Ovary (tissue), 9 donors: ENCODE data around the gene RFX8. TPM values are rescaled to one million over a fixed set of nuclear protein-coding genes. Genes with fewer than 3 reads are reported as not detected.

Experiments used
- DNase-seq, 5 donors: peaks; one replicate each; pipeline ENCODE4 v3.0.0-alpha.2; 2019 to 2020
- H3K27ac ChIP-seq, 2 donors: fragments of 200-600 bp; one replicate each; pipeline versions ENCODE4 v1.5.1 to v1.8.0; 2019 to 2022
- H3K27me3 ChIP-seq: fragments of 200-600 bp; one replicate; pipeline ENCODE4 v1.8.0; 2022
- H3K36me3 ChIP-seq: fragments of 200-600 bp; sonication (generic); one replicate; pipeline ENCODE4 v1.5.1; 2019
- H3K4me1 ChIP-seq: one replicate; pipeline ENCODE4 v1.8.1; 2013; ENCODE audit warnings: mild to moderate bottlenecking, moderate library complexity; ENCODE audit not compliant: insufficient read depth
- H3K4me3 ChIP-seq: fragments of 200-600 bp; sonication (generic); one replicate; pipeline ENCODE4 v1.5.1; 2017
- H3K9me3 ChIP-seq, 2 donors: fragments of 200-600 bp in 1 of 2; sonication (generic) in 1 of 2; one replicate each; pipeline versions ENCODE4 v1.5.1 to v1.8.1; 2013 to 2019; ENCODE audit warnings: mild to moderate bottlenecking in 1 of 2, moderate library complexity in 1 of 2
- CTCF ChIP-seq, 3 donors: fragments of 450-650 bp in 2 of 3; fragments of 200-600 bp in 1 of 3; IDR thresholded peaks; one replicate each; pipeline versions ENCODE4 v1.5.1 to v1.8.0; 2016 to 2022; ENCODE audit warnings: antibody characterized with exemption in 3 of 3, mild to moderate bottlenecking in 1 of 3
- EP300 ChIP-seq: sonication (generic); formaldehyde crosslinking; IDR thresholded peaks from one replicate; pipeline ENCODE4 v1.6.1; 2017; ENCODE audit warnings: antibody characterized with exemption
- POLR2A ChIP-seq: fragments of 450-650 bp; IDR thresholded peaks from one replicate; pipeline ENCODE4 v1.6.1; 2017; ENCODE audit warnings: antibody characterized with exemption, mild to moderate bottlenecking, moderate library complexity
- WGBS, 3 donors: extraction: QIAGEN DNeasy Blood & Tissue Kit in 1 of 3; methylation state at CpG; one replicate each; pipeline versions ENCODE4 v1.1.5 to v1.1.7; 2013 to 2017; 5-methylcytosine and 5-hydroxymethylcytosine counted together
- intact Hi-C, 4 donors: fragments of 100-400 bp; cut with DNase I; formaldehyde crosslinking; loops; one replicate each; pipeline versions ENCODE4 v1.11.0 to v1.15.1; 2022 to 2023
- polyA plus RNA-seq, 2 donors: library from polyadenylated mRNA; stranded (reverse); fragments of 200-250 nt in 1 of 2; fragments of 350-450 nt in 1 of 2; fragmentation: Illumina TruSeq in 1 of 2; extraction: RNeasy Lipid Tissue Mini Kit (QIAGEN cat#74804) in 1 of 2; gene quantifications; one replicate each; pipeline ENCODE4 v1.2.3, GENCODE V29; 2013 to 2014
- total RNA-seq, 7 donors: library from RNA; depleted of rRNA in 2 of 7; stranded (reverse); fragments of >200 nt in 2 of 7; fragmentation: NEBNext Ultra II Directional in 3 of 7; extraction: Animal tissue kit (Norgen Biotek cat#: 25700) in 3 of 7; gene quantifications; one replicate each; pipeline versions ENCODE4 v1.1.0 to v1.2.4, GENCODE V29; 2016 to 2023
- donor health status: DM: no; HTN: no; CAD: no; lungs with moderate emphysema.
- donor health status: DM: no; HTN: no; CAD: no.
- donor health status: Bipolar disorder and iron deficiency.
- donor health status: DM: yes; HTN: yes; CAD: no.
- donor health status: DM: no; HTN: no; CAD: no.
- donor health status: DM: yes; HTN: yes; CAD: no.

RFX8 gene
- total and polyA plus RNA-seq, 9 donors: 0.05 to 1.7 (median 0.38) TPM

GRCh38 chr2:101427240-101427639 lies 47.7 kb downstream of the RFX8 start:
- Histone ChIP-seq H3K27ac (no peak overlapping the region), H3K36me3 (no peaks in the 10 kb centered on the region), H3K9me3 (no peaks in the 10 kb centered on the region), H3K4me3 (no peak overlapping the region), H3K4me1 (no peaks in the 10 kb centered on the region), H3K27me3 (no peaks in the 10 kb centered on the region)
- WGBS, 3 donors: 81 to 90% (median 90%) methylated on average over 7 of the region's 7 CpGs
- intact Hi-C loops: loop anchor here in 1 of 4 donors (10.0 kb wide), 1 partner anchor 408 kb away; no protein-coding TSS in a partner anchor
- no peak for DNase-seq
- no peak for TF ChIP-seq CTCF (IDR thresholded peaks at IDR 0.05)
- no peak for TF ChIP-seq POLR2A
- TF ChIP-seq EP300: no peak

- DNase-seq: no peak
- Histone ChIP-seq H3K4me1 (no peaks in the 10 kb centered on the region), H3K9me3 (no peaks in the 10 kb centered on the region), H3K4me3 (no peak overlapping the region), H3K27me3 (no peaks in the 10 kb centered on the region), H3K27ac (no peak overlapping the region), H3K36me3 (no peaks in the 10 kb centered on the region)
- intact Hi-C loops: loop anchor here in 1 of 4 donors (10.0 kb wide), 1 partner anchor 408 kb away; no protein-coding TSS in a partner anchor
- TF ChIP-seq POLR2A (no peak), EP300 (no peak), CTCF (IDR thresholded peaks at IDR 0.05) (no peak)
- 89 to 95% (median 89%) methylated on average over 7 of the region's 7 CpGs for WGBS, 3 donors
Observed at GRCh38 chr2:101426822-101427221, 48.1 kb downstream of the RFX8 start.

GRCh38 chr2:101420623-101421022 lies 54.3 kb downstream of the RFX8 start:
- Histone ChIP-seq H3K36me3 (no peaks in the 10 kb centered on the region), H3K27me3 (no peaks in the 10 kb centered on the region), H3K9me3 (no peaks in the 10 kb centered on the region), H3K4me1 (no peaks in the 10 kb centered on the region), H3K4me3 (no peak overlapping the region), H3K27ac (no peak overlapping the region)
- intact Hi-C loops: loop anchor here (5.0 to 10.0 kb wide), 2 partner anchors 412 to 414 kb away; no protein-coding TSS in a partner anchor
- TF ChIP-seq EP300: no peak
- TF ChIP-seq CTCF (IDR thresholded peaks at IDR 0.05): no peak
- no peak for TF ChIP-seq POLR2A
- WGBS, 3 donors: 86 to 87% (median 86%) methylated on average over 4 of the region's 4 CpGs
- no peak for DNase-seq

GRCh38 chr2:101419096-101419663 lies 55.7 kb downstream of the RFX8 start:
- intact Hi-C loops: loop anchor here in 1 of 4 donors (5.0 to 10.0 kb wide), 2 partner anchors 278 to 826 kb away; partner anchors contain the start of gene MAP4K4
- Histone ChIP-seq H3K9me3 (no peaks in the 10 kb centered on the region), H3K4me3 (no peak overlapping the region), H3K36me3 (no peaks in the 10 kb centered on the region), H3K27ac (no peak overlapping the region), H3K4me1 (no peaks in the 10 kb centered on the region), H3K27me3 (no peaks in the 10 kb centered on the region)
- WGBS, 3 donors: 89 to 93% (median 92%) methylated on average over 10 of the region's 10 CpGs
- DNase-seq: peak in 3 of 5 donors; percentile 41 to 60 (median 49)
- TF ChIP-seq EP300 (no peak), POLR2A (no peak), CTCF (IDR thresholded peaks at IDR 0.05) (peak; percentile 53 to 64 (median 57))
